Liver (tissue), 9 donors: ENCODE data around the gene PXDN. TPM values are rescaled to one million over a fixed set of nuclear protein-coding genes. Genes with fewer than 3 reads are reported as not detected.
"Not testable (repeated sequence)": the region's sequence is repeated elsewhere in the genome, so short reads cannot be mapped to it uniquely, and the experiment has no call there.

Source experiments
- DNase-seq: peaks from one replicate; pipeline ENCODE4 v3.0.0-alpha.2; 2017; ENCODE audit warnings: low spot score
- H3K27ac ChIP-seq, 2 donors: one replicate each; pipeline ENCODE4 v1.7.0; 2013; ENCODE audit warnings: inconsistent platforms in 2 of 2, low read length in 2 of 2, control low read depth in 1 of 2, low read depth in 1 of 2, mild to moderate bottlenecking in 1 of 2
- H3K27me3 ChIP-seq, 4 donors: one replicate each; pipeline versions ENCODE4 v1.6.1 to v1.7.0; 2013; ENCODE audit warnings: low read length in 3 of 4, inconsistent platforms in 1 of 4, mild to moderate bottlenecking in 1 of 4, moderate library complexity in 1 of 4; ENCODE audit not compliant: control insufficient read depth in 4 of 4, insufficient read depth in 4 of 4
- H3K36me3 ChIP-seq, 4 donors: one replicate each; pipeline versions ENCODE4 v1.6.1 to v1.7.0; 2013; ENCODE audit warnings: low read length in 3 of 4, mild to moderate bottlenecking in 3 of 4, low read depth in 1 of 4, moderate library complexity in 1 of 4; ENCODE audit not compliant: control insufficient read depth in 4 of 4, insufficient read depth in 3 of 4
- H3K4me1 ChIP-seq, 4 donors: one replicate each; pipeline versions ENCODE4 v1.6.1 to v1.7.0; 2013; ENCODE audit warnings: low read length in 3 of 4, mild to moderate bottlenecking in 3 of 4, moderate library complexity in 1 of 4; ENCODE audit not compliant: control insufficient read depth in 4 of 4, insufficient read depth in 4 of 4
- H3K4me3 ChIP-seq, 3 donors: one replicate each; pipeline versions ENCODE4 v1.6.1 to v1.7.0; 2013; ENCODE audit warnings: low read length in 3 of 3, control low read depth in 1 of 3, low read depth in 1 of 3, mild to moderate bottlenecking in 1 of 3
- H3K9ac ChIP-seq, 2 donors: one replicate each; pipeline ENCODE4 v1.7.0; 2013; ENCODE audit warnings: low read length in 2 of 2, mild to moderate bottlenecking in 2 of 2, moderate library complexity in 2 of 2, control low read depth in 1 of 2, low read depth in 1 of 2
- H3K9me3 ChIP-seq, 4 donors: one replicate each; pipeline versions ENCODE4 v1.6.1 to v1.7.0; 2013; ENCODE audit warnings: low read length in 3 of 4; ENCODE audit not compliant: control insufficient read depth in 4 of 4
- ATF3 ChIP-seq: IDR thresholded peaks from 2 replicates; pipeline ENCODE4 v1.6.1; 2016; ENCODE audit warnings: antibody characterized with exemption
- CTCF ChIP-seq: fragments of 150-350 bp; IDR thresholded peaks from 2 replicates; pipeline ENCODE4 v1.5.1; 2017; ENCODE audit warnings: improper control_type of control experiment, low read depth, low read length; ENCODE audit not compliant: missing input control
- EGR1 ChIP-seq, 2 donors: IDR thresholded peaks; 2 replicates each; pipeline ENCODE4 v1.6.1; 2016 to 2018; ENCODE audit warnings: antibody characterized with exemption in 2 of 2, low read depth in 2 of 2
- FOXA1 ChIP-seq: IDR thresholded peaks from 2 replicates; pipeline ENCODE4 v1.6.1; 2016; ENCODE audit warnings: antibody characterized with exemption
- FOXA2 ChIP-seq: IDR thresholded peaks from 2 replicates; pipeline ENCODE4 v1.6.1; 2016; ENCODE audit warnings: antibody characterized with exemption
- GABPA ChIP-seq, 2 donors: IDR thresholded peaks in 1 of 2; conservative IDR thresholded peaks in 1 of 2; 2 replicates each; pipeline ENCODE4 v1.6.1; 2016; ENCODE audit warnings: antibody characterized with exemption in 2 of 2, mild to moderate bottlenecking in 1 of 2, moderate library complexity in 1 of 2
- JUND ChIP-seq, 2 donors: IDR thresholded peaks; 2 replicates each; pipeline ENCODE4 v1.6.1; 2016; ENCODE audit warnings: antibody characterized with exemption in 2 of 2
- NR2F2 ChIP-seq: IDR thresholded peaks from 2 replicates; pipeline ENCODE4 v1.6.1; 2016; ENCODE audit warnings: antibody characterized with exemption
- RAD21 ChIP-seq, 2 donors: IDR thresholded peaks; 2 replicates each; pipeline ENCODE4 v1.6.1; 2016; ENCODE audit warnings: antibody characterized with exemption in 2 of 2, mild to moderate bottlenecking in 2 of 2
- RXRA ChIP-seq, 2 donors: IDR thresholded peaks; 2 replicates each; pipeline ENCODE4 v1.6.1; 2017 to 2018; ENCODE audit warnings: antibody characterized with exemption in 2 of 2, mild to moderate bottlenecking in 1 of 2
- SP1 ChIP-seq: IDR thresholded peaks from 2 replicates; pipeline ENCODE4 v1.6.1; 2018; ENCODE audit warnings: antibody characterized with exemption, mild to moderate bottlenecking
- TAF1 ChIP-seq: conservative IDR thresholded peaks from 2 replicates; pipeline ENCODE4 v1.6.1; 2016; ENCODE audit warnings: antibody characterized with exemption, mild to moderate bottlenecking
- YY1 ChIP-seq: IDR thresholded peaks from 2 replicates; pipeline ENCODE4 v1.6.1; 2016; ENCODE audit warnings: antibody characterized with exemption, mild to moderate bottlenecking
- WGBS: extraction: QIAGEN DNeasy Blood & Tissue Kit; methylation state at CpG from one replicate; pipeline ENCODE4 v1.1.7; 2013; 5-methylcytosine and 5-hydroxymethylcytosine counted together
- polyA plus RNA-seq, 2 donors: library from polyadenylated mRNA; stranded (reverse) in 1 of 2; unstranded in 1 of 2; fragments of 200-250 nt in 1 of 2; fragments of >200 nt in 1 of 2; fragmentation: Nextera tagmentation in 1 of 2; extraction: Ambion mirVana in 1 of 2; gene quantifications; one replicate each; pipeline versions ENCODE4 v1.2.1 to v1.2.3, GENCODE V29; 2013 to 2015
- total RNA-seq, 2 donors: library from RNA; depleted of rRNA; stranded (reverse); fragments of >200 nt; gene quantifications; one replicate each; pipeline ENCODE4 v1.2.3, GENCODE V29; 2014
- TF ChIP-seq, protein P1 (sequence below): IDR thresholded peaks from 2 replicates; pipeline ENCODE4 v1.6.1; 2016; ENCODE audit warnings: antibody characterized with exemption
- TF ChIP-seq, protein P2 (sequence below): IDR thresholded peaks from 2 replicates; pipeline ENCODE4 v1.6.1; 2016; ENCODE audit warnings: antibody characterized with exemption
- donor health status: healthy.
- donor health status: healthy.
- donor health status: healthy.
- donor health status: healthy.
- donor health status: healthy.

PXDN gene
- total and polyA plus RNA-seq, 4 donors: 4.2 to 21.5 (median 16.9) TPM

- no peaks in the 10 kb centered on the region for H3K4me1 ChIP-seq
- 63% methylated on average over 8 of the region's 8 CpGs for WGBS
- no peak overlapping the region for H3K27ac ChIP-seq
- TF ChIP-seq GABPA (IDR thresholded peaks at IDR 0.05 in 1 of 2, conservative IDR thresholded peaks at IDR 0.05 in 1 of 2) (no peak), RXRA (IDR thresholded peaks at IDR 0.05) (no peak), TAF1 (no peak), FOXA2 (no peak), FOXA1 (no peak), CTCF (no peak), EGR1 (IDR thresholded peaks at IDR 0.05; ENCODE audit: low read depth in 2 of 2) (no peak)
- no peaks in the 10 kb centered on the region for H3K36me3 ChIP-seq
- DNase-seq: no peak
- no peak overlapping the region for H3K9ac ChIP-seq
- no peaks in the 10 kb centered on the region for H3K9me3 ChIP-seq
- H3K27me3 ChIP-seq: no peaks in the 10 kb centered on the region
- no peak overlapping the region for H3K4me3 ChIP-seq
Measured at GRCh38 chr2:1709335-1709605, 35.0 kb downstream of the PXDN start.

- Histone ChIP-seq H3K9ac (no peak overlapping the region), H3K36me3 (no peaks in the 10 kb centered on the region), H3K27me3 (no peaks in the 10 kb centered on the region), H3K4me1 (no peaks in the 10 kb centered on the region), H3K9me3 (no peaks in the 10 kb centered on the region), H3K27ac (peak overlapping the region; percentile 6 to 64), H3K4me3 (no peak overlapping the region)
- TF ChIP-seq, protein P1, sequence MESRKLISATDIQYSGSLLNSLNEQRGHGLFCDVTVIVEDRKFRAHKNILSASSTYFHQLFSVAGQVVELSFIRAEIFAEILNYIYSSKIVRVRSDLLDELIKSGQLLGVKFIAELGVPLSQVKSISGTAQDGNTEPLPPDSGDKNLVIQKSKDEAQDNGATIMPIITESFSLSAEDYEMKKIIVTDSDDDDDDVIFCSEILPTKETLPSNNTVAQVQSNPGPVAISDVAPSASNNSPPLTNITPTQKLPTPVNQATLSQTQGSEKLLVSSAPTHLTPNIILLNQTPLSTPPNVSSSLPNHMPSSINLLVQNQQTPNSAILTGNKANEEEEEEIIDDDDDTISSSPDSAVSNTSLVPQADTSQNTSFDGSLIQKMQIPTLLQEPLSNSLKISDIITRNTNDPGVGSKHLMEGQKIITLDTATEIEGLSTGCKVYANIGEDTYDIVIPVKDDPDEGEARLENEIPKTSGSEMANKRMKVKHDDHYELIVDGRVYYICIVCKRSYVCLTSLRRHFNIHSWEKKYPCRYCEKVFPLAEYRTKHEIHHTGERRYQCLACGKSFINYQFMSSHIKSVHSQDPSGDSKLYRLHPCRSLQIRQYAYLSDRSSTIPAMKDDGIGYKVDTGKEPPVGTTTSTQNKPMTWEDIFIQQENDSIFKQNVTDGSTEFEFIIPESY: no peak
- TF ChIP-seq RAD21 (IDR thresholded peaks at IDR 0.05): peak in 1 of 2 donors; percentile 20
- 68% methylated on average over 34 of the region's 34 CpGs for WGBS
- no peak for DNase-seq
Measured at GRCh38 chr2:1708476-1709334, 35.6 kb downstream of the PXDN start.

DNA sequence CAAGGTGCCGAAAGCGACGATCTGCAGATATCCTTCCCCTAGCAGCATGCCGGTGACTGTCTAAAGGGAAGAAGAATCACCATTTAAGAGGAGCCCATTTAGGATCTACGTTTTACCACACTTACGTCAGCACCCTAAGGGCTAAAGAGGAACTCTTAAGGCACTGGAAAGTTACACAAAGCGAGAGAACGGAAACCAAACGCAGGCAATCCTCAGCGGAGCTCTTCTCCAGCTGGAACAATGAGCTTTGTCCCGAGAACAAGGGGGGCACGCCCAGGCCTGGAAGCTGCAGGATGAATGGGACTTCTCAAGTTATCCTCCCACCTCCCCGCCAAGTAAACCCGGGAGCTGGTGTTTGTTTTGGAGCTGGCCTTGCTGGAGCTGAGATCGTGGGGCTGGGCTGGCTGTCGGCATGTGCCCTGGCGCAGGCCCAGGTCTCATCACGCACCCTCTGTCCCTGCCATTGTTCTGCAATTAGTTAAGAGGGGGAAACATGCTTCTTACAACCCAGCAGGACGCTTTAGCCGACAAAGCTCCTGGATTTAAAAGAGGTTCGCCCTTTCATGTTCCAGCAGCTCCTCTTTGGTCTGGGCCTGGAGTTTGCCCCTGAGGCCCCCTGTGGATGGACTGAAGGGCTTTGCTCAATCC lies 36.4 kb downstream of the PXDN start:
- Histone ChIP-seq H3K27ac (peak overlapping the region; percentile 6 to 64), H3K9ac (no peak overlapping the region), H3K27me3 (no peaks in the 10 kb centered on the region), H3K4me3 (no peak overlapping the region), H3K4me1 (no peaks in the 10 kb centered on the region), H3K9me3 (no peaks in the 10 kb centered on the region), H3K36me3 (no peaks in the 10 kb centered on the region)
- peak; percentile 29 for TF ChIP-seq NR2F2
- TF ChIP-seq, protein P2, sequence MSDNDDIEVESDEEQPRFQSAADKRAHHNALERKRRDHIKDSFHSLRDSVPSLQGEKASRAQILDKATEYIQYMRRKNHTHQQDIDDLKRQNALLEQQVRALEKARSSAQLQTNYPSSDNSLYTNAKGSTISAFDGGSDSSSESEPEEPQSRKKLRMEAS: no peak
- no peak for TF ChIP-seq YY1
- no peak for TF ChIP-seq CTCF
- TF ChIP-seq TAF1: no peak
- no peak for TF ChIP-seq FOXA2
- no peak for TF ChIP-seq ATF3
- no peak for TF ChIP-seq SP1
- peak in 1 of 2 donors; percentile 15 for TF ChIP-seq RAD21 (IDR thresholded peaks at IDR 0.05)
- no peak for TF ChIP-seq JUND (IDR thresholded peaks at IDR 0.05)
- no peak for DNase-seq
- WGBS: 18% methylated on average over 21 of the region's 21 CpGs

DNA sequence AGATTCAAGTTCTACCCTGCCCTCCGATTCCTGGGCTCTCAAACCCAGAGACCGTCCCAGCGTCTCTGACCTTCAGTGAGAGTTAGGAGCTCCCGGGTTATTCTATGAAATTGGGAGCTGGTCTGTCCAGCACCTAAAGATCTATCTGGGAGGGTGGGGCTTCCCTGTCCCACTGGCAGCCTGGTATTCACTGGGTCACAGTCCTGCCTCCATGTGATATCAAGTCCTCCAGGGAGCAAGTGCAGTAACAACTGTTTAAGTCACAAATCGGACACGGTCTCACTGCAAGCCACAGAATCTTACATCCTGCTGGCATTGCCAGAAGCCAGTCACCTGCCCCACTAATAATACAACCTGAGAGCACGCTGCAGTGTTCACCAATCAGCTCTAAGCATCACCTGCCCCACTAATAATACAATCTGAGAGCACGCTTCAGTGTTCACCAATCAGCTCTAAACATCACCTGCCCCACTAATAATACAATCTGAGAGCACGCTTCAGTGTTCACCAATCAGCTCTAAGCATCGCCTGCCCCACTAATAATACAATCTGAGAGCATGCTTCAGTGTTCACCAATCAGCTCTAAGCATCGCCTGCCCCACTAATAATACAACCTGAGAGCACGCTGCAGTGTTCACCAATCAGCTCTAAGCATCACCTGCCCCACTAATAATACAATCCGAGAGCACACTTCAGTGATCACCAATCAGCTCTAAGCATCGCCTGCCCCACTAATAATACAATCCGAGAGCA lies 38.0 kb downstream of the PXDN start:
- 69% methylated on average over 15 of the region's 15 CpGs for WGBS

More for the DNA sequence above, 38.0 kb downstream of the PXDN start:
- H3K27ac ChIP-seq, H3K27me3 ChIP-seq, H3K9ac ChIP-seq, H3K4me1 ChIP-seq, DNase-seq, H3K9me3 ChIP-seq, H3K4me3 ChIP-seq, H3K36me3 ChIP-seq: not testable (repeated sequence)
